ENCODE measurements around the gene MEF2A.

The MEF2A gene

GRCh38 chr15:99545605-99546004, 20.2 kb upstream of the MEF2A start:
- H3K36me3 ChIP-seq (replicated peaks; ENCODE audit: insufficient read depth, low read length), result no peaks in the 10 kb centered on the region
- no peak overlapping the region for H3K4me2 ChIP-seq (ENCODE audit: low read depth, low read length)
- H3K27me3 ChIP-seq (replicated peaks; ENCODE audit: insufficient read depth, low read length), result no peaks in the 10 kb centered on the region
- TF ChIP-seq EZH2phosphoT487 (IDR thresholded peaks at IDR 0.05; ENCODE audit: low read length), result no peak
- H3F3A ChIP-seq (ENCODE audit: insufficient read depth, low read length), result no peaks in the 10 kb centered on the region
- no peak overlapping the region for H3K4me3 ChIP-seq (ENCODE audit: low read length)
- DNase-seq, result no peak
- H2AFZ ChIP-seq (ENCODE audit: low read length), result no peak overlapping the region
- no peaks in the 10 kb centered on the region for H3K9me2 ChIP-seq (replicated peaks; ENCODE audit: insufficient read depth, low read length)
- H3K79me2 ChIP-seq (ENCODE audit: low read length), result no peaks in the 10 kb centered on the region
- H3K9ac ChIP-seq (ENCODE audit: low read length), result no peak overlapping the region
- no peaks in the 10 kb centered on the region for H3K9me3 ChIP-seq (replicated peaks; ENCODE audit: insufficient read depth, low read length)
- H3K4me1 ChIP-seq (ENCODE audit: low read length), result no peaks in the 10 kb centered on the region
- H4K20me1 ChIP-seq (ENCODE audit: insufficient read depth, low read length), result no peaks in the 10 kb centered on the region
- H3K27ac ChIP-seq (ENCODE audit: low read length), result no peak overlapping the region

GRCh38 chr15:99546441-99547100, 19.2 kb upstream of the MEF2A start:
- no peaks in the 10 kb centered on the region for H3K9me3 ChIP-seq (replicated peaks; ENCODE audit: insufficient read depth, low read length)
- no peak overlapping the region for H2AFZ ChIP-seq (ENCODE audit: low read length)
- no peak overlapping the region for H3K4me2 ChIP-seq (ENCODE audit: low read depth, low read length)
- TF ChIP-seq EZH2 (optimal IDR thresholded peaks at IDR 0.05; ENCODE audit: low read depth, low read length) (no peak), CTCF (IDR thresholded peaks at IDR 0.05; ENCODE audit: low read length) (no peak), EZH2phosphoT487 (IDR thresholded peaks at IDR 0.05; ENCODE audit: low read length) (no peak)
- H3K27me3 ChIP-seq (replicated peaks; ENCODE audit: insufficient read depth, low read length), result no peaks in the 10 kb centered on the region
- H3F3A ChIP-seq (ENCODE audit: insufficient read depth, low read length), result no peaks in the 10 kb centered on the region
- no peaks in the 10 kb centered on the region for H4K20me1 ChIP-seq (ENCODE audit: insufficient read depth, low read length)
- H3K9ac ChIP-seq (ENCODE audit: low read length), result no peak overlapping the region
- no peak overlapping the region for H3K4me3 ChIP-seq (ENCODE audit: low read length)
- no peaks in the 10 kb centered on the region for H3K4me1 ChIP-seq (ENCODE audit: low read length)
- DNase-seq, result no peak
- no peak overlapping the region for H3K27ac ChIP-seq (ENCODE audit: low read length)
- H3K36me3 ChIP-seq (replicated peaks; ENCODE audit: insufficient read depth, low read length), result no peaks in the 10 kb centered on the region
- H3K9me2 ChIP-seq (replicated peaks; ENCODE audit: insufficient read depth, low read length), result no peaks in the 10 kb centered on the region
- H3K79me2 ChIP-seq (ENCODE audit: low read length), result no peaks in the 10 kb centered on the region

DNA sequence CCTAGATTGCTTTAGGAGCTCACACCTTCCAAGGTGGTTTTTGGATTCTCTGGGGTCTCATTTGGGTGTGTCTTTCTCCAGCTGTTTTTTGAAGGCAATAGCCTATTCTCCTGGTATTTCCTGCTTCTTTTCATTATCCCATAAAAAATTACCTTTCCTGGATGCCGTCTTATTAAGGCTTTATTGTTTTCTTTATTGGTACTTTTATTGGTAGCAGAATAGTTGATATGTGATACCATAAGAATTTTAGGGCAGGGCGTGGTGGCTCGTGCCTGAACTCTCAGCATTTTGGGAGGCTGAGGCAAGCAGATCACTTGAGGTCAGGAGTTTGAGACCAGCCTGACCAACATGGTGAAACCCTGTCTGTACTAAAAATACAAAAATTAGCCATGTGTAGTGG, 18.3 kb upstream of the MEF2A start:
- H3K79me2 ChIP-seq (ENCODE audit: low read length), result no peaks in the 10 kb centered on the region
- no peaks in the 10 kb centered on the region for H3K27me3 ChIP-seq (replicated peaks; ENCODE audit: insufficient read depth, low read length)

More for the DNA sequence above, 18.3 kb upstream of the MEF2A start:
- H4K20me1 ChIP-seq (ENCODE audit: insufficient read depth, low read length), result no peaks in the 10 kb centered on the region
- no peak overlapping the region for H3K4me3 ChIP-seq (ENCODE audit: low read length)
- no peaks in the 10 kb centered on the region for H3K9me3 ChIP-seq (replicated peaks; ENCODE audit: insufficient read depth, low read length)
- no peak overlapping the region for H2AFZ ChIP-seq (ENCODE audit: low read length)
- no peaks in the 10 kb centered on the region for H3K9me2 ChIP-seq (replicated peaks; ENCODE audit: insufficient read depth, low read length)
- no peak for DNase-seq
- H3K4me1 ChIP-seq (ENCODE audit: low read length), result no peaks in the 10 kb centered on the region
- no peak overlapping the region for H3K9ac ChIP-seq (ENCODE audit: low read length)
- no peaks in the 10 kb centered on the region for H3F3A ChIP-seq (ENCODE audit: insufficient read depth, low read length)
- H3K4me2 ChIP-seq (ENCODE audit: low read depth, low read length), result no peak overlapping the region
- H3K27ac ChIP-seq (ENCODE audit: low read length), result no peak overlapping the region
- TF ChIP-seq EZH2 (optimal IDR thresholded peaks at IDR 0.05; ENCODE audit: low read depth, low read length) (no peak), EZH2phosphoT487 (IDR thresholded peaks at IDR 0.05; ENCODE audit: low read length) (no peak), CTCF (IDR thresholded peaks at IDR 0.05; ENCODE audit: low read length) (no peak)
- no peaks in the 10 kb centered on the region for H3K36me3 ChIP-seq (replicated peaks; ENCODE audit: insufficient read depth, low read length)
